HEK293 (cell line): Measurements from ENCODE around the gene KRT12.
"Not testable (repeated sequence)": the region's sequence is repeated elsewhere in the genome, so short reads cannot be mapped to it uniquely, and the experiment has no call there.

Source experiments
- CTCF ChIA-PET: fragments of 350-600 bp; formaldehyde crosslinking; extraction: SDS; loops from one replicate; lab custom pipeline; 2021; ENCODE audit warnings: antibody characterized with exemption; lab: Yijun Ruan, JAX
- POLR2A ChIA-PET: fragments of 300-600 bp; formaldehyde crosslinking; extraction: SDS; loops from one replicate; lab custom pipeline; 2020; ENCODE audit warnings: antibody characterized with exemption, inconsistent platforms; lab: Yijun Ruan, JAX
- H3K27ac ChIP-seq: fragments of 200-500 bp; sonication (Bioruptor generic); 2 replicates; pipeline ENCODE4 v1.5.1; 2014; ENCODE audit warnings: low read depth, low read length, control low read depth, inconsistent platforms; ENCODE audit errors: extremely low read depth
- H3K36me3 ChIP-seq, 2 experiments: fragments of 200-500 bp in 1 of 2; sonication (Bioruptor generic) in 1 of 2; 1 replicate in 1 of 2; 2 replicates in 1 of 2; pipeline ENCODE4 v1.5.1; 2014 to 2017; ENCODE audit warnings: inconsistent platforms in 2 of 2, low read length in 2 of 2; ENCODE audit not compliant: control insufficient read depth in 2 of 2, insufficient read depth in 1 of 2
- H3K4me1 ChIP-seq: fragments of 200-500 bp; sonication (Bioruptor generic); 2 replicates; pipeline ENCODE4 v1.5.1; 2014; ENCODE audit warnings: mild to moderate bottlenecking, low read length, inconsistent platforms; ENCODE audit not compliant: control insufficient read depth, insufficient read depth
- H3K4me3 ChIP-seq: 2 replicates; pipeline ENCODE4 v1.5.1; 2011; ENCODE audit warnings: low read depth, mild to moderate bottlenecking, control low read depth, low read length, moderate library complexity
- H3K9me3 ChIP-seq: fragments of 200-500 bp; sonication (Bioruptor generic); 2 replicates; pipeline ENCODE4 v1.5.1; 2014; ENCODE audit warnings: low read depth, low read length, inconsistent platforms; ENCODE audit not compliant: control insufficient read depth, insufficient read depth
- BCL11A ChIP-seq: fragments of 450-650 bp; formaldehyde crosslinking; IDR thresholded peaks from 2 replicates; pipeline ENCODE4 v1.5.1; 2016; ENCODE audit warnings: low read depth, missing biosample characterization, missing genetic modification characterization
- CTCF ChIP-seq: fragments of 450-650 bp; formaldehyde crosslinking; IDR thresholded peaks from 2 replicates; pipeline ENCODE4 v1.5.1; 2016; ENCODE audit warnings: missing biosample characterization, missing genetic modification characterization
- GLIS1 ChIP-seq: fragments of 450-650 bp; formaldehyde crosslinking; IDR thresholded peaks from 2 replicates; pipeline ENCODE4 v1.5.1; 2016; ENCODE audit warnings: missing biosample characterization, missing genetic modification characterization
- MEIS1 ChIP-seq: sonication (generic); formaldehyde crosslinking; IDR thresholded peaks from 2 replicates; pipeline ENCODE4 v1.8.1; 2022; ENCODE audit warnings: missing genetic modification reagents, mild to moderate bottlenecking, borderline replicate concordance
- PRDM6 ChIP-seq: fragments of 450-650 bp; formaldehyde crosslinking; IDR thresholded peaks from 2 replicates; pipeline ENCODE4 v1.5.1; 2017; ENCODE audit warnings: missing biosample characterization, missing genetic modification characterization
- SP3 ChIP-seq: fragments of 450-650 bp; formaldehyde crosslinking; IDR thresholded peaks from 2 replicates; pipeline ENCODE4 v1.5.1; 2016; ENCODE audit warnings: missing biosample characterization, missing genetic modification characterization
- WT1 ChIP-seq: fragments of 450-650 bp; formaldehyde crosslinking; IDR thresholded peaks from 2 replicates; pipeline ENCODE4 v1.5.1; 2016; ENCODE audit warnings: missing biosample characterization, missing genetic modification characterization
- ZNF366 ChIP-seq: fragments of 450-650 bp; formaldehyde crosslinking; conservative IDR thresholded peaks from 2 replicates; pipeline ENCODE4 v1.5.1; 2016; ENCODE audit warnings: missing biosample characterization, missing genetic modification characterization
- ZNF664 ChIP-seq: fragments of 450-650 bp; formaldehyde crosslinking; IDR thresholded peaks from 2 replicates; pipeline ENCODE4 v1.5.1; 2016; ENCODE audit warnings: missing biosample characterization, missing genetic modification characterization
- ZNF707 ChIP-seq: fragments of 450-650 bp; formaldehyde crosslinking; IDR thresholded peaks from 2 replicates; pipeline ENCODE4 v1.5.1; 2016; ENCODE audit warnings: missing biosample characterization, missing genetic modification characterization
- TF ChIP-seq, protein P1 (sequence below): fragments of 450-650 bp; IDR thresholded peaks from 2 replicates; pipeline ENCODE4 v1.5.1; 2018; ENCODE audit warnings: missing biosample characterization, missing genetic modification characterization
- TF ChIP-seq, protein P2 (sequence below): fragments of 450-650 bp; formaldehyde crosslinking; conservative IDR thresholded peaks from 2 replicates; pipeline ENCODE4 v1.5.1; 2016; ENCODE audit warnings: low read depth, missing biosample characterization, missing genetic modification characterization
- TF ChIP-seq, protein P3 (sequence below): fragments of 450-650 bp; formaldehyde crosslinking; IDR thresholded peaks from 2 replicates; pipeline ENCODE4 v1.5.1; 2017; ENCODE audit warnings: missing biosample characterization, missing genetic modification characterization

Gene KRT12

GRCh38 chr17:40859536-40859935 is 7.5 kb downstream of the KRT12 start (continued):
- TF ChIP-seq, protein P1, sequence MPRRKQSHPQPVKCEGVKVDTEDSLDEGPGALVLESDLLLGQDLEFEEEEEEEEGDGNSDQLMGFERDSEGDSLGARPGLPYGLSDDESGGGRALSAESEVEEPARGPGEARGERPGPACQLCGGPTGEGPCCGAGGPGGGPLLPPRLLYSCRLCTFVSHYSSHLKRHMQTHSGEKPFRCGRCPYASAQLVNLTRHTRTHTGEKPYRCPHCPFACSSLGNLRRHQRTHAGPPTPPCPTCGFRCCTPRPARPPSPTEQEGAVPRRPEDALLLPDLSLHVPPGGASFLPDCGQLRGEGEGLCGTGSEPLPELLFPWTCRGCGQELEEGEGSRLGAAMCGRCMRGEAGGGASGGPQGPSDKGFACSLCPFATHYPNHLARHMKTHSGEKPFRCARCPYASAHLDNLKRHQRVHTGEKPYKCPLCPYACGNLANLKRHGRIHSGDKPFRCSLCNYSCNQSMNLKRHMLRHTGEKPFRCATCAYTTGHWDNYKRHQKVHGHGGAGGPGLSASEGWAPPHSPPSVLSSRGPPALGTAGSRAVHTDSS (tag by site-specific recombination): no peak
- TF ChIP-seq MEIS1 (CRISPR knock-in tag) (no peak), CTCF (tag by site-specific recombination) (no peak), BCL11A (no peak), PRDM6 (tag by site-specific recombination) (no peak), ZNF664 (tag by site-specific recombination) (no peak), ZNF707 (tag by site-specific recombination) (no peak), SP3 (tag by site-specific recombination) (no peak), GLIS1 (tag by site-specific recombination) (no peak), ZNF366 (tag by site-specific recombination) (no peak)
- TF ChIP-seq, protein P2, sequence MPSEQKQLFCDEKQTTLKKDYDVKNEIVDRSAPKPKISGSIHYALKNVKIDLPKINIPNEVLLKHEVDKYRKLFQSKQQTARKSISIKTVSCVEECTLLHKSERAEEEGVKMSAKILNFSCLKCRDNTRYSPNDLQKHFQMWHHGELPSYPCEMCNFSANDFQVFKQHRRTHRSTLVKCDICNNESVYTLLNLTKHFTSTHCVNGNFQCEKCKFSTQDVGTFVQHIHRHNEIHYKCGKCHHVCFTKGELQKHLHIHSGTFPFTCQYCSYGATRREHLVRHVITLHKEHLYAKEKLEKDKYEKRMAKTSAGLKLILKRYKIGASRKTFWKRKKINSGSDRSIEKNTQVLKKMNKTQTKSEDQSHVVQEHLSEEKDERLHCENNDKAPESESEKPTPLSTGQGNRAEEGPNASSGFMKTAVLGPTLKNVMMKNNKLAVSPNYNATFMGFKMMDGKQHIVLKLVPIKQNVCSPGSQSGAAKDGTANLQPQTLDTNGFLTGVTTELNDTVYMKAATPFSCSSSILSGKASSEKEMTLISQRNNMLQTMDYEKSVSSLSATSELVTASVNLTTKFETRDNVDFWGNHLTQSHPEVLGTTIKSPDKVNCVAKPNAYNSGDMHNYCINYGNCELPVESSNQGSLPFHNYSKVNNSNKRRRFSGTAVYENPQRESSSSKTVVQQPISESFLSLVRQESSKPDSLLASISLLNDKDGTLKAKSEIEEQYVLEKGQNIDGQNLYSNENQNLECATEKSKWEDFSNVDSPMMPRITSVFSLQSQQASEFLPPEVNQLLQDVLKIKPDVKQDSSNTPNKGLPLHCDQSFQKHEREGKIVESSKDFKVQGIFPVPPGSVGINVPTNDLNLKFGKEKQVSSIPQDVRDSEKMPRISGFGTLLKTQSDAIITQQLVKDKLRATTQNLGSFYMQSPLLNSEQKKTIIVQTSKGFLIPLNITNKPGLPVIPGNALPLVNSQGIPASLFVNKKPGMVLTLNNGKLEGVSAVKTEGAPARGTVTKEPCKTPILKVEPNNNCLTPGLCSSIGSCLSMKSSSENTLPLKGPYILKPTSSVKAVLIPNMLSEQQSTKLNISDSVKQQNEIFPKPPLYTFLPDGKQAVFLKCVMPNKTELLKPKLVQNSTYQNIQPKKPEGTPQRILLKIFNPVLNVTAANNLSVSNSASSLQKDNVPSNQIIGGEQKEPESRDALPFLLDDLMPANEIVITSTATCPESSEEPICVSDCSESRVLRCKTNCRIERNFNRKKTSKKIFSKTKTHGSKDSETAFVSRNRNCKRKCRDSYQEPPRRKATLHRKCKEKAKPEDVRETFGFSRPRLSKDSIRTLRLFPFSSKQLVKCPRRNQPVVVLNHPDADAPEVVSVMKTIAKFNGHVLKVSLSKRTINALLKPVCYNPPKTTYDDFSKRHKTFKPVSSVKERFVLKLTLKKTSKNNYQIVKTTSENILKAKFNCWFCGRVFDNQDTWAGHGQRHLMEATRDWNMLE (tag by site-specific recombination): no peak

- H3K4me1 ChIP-seq, H3K4me3 ChIP-seq, H3K36me3 ChIP-seq: not testable (repeated sequence)
- POLR2A ChIA-PET: interaction anchor here (1.2 kb wide), 1 partner anchor 804 kb away, joined by 3 read pairs; no protein-coding TSS in a partner anchor
- CTCF ChIA-PET: interaction anchor here (0.6 to 8.2 kb wide), 12 partner anchors 8 to 808 kb away, joined by 3 to 109 read pairs (median 7); partner anchors contain the start of gene KRT12
- TF ChIP-seq, protein P3, sequence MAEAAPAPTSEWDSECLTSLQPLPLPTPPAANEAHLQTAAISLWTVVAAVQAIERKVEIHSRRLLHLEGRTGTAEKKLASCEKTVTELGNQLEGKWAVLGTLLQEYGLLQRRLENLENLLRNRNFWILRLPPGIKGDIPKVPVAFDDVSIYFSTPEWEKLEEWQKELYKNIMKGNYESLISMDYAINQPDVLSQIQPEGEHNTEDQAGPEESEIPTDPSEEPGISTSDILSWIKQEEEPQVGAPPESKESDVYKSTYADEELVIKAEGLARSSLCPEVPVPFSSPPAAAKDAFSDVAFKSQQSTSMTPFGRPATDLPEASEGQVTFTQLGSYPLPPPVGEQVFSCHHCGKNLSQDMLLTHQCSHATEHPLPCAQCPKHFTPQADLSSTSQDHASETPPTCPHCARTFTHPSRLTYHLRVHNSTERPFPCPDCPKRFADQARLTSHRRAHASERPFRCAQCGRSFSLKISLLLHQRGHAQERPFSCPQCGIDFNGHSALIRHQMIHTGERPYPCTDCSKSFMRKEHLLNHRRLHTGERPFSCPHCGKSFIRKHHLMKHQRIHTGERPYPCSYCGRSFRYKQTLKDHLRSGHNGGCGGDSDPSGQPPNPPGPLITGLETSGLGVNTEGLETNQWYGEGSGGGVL (tag by site-specific recombination): peak; percentile 47; the same call in 1 of the 2 replicates
- peak; percentile 81 for TF ChIP-seq WT1 (tag by site-specific recombination)
- TF ChIP-seq, all 188 proteins: peak for 2; not testable (repeated sequence) for 186
- H3K9me3 ChIP-seq, H3K27ac ChIP-seq: not testable (repeated sequence)
These were observed 8.4 kb downstream of the KRT12 start for GRCh38 chr17:40858667-40859066.
